HL-60/S4 (cell line): ENCODE measurements around the gene PTPRU.

Source experiments
- in situ Hi-C: fragments of 300-500 bp; cut with MboI; formaldehyde crosslinking; loops from 2 replicates; pipeline ENCODE4 v1.14.3; 2022; ENCODE audit warnings: low sequenced_read_pairs

PTPRU gene

DNA sequence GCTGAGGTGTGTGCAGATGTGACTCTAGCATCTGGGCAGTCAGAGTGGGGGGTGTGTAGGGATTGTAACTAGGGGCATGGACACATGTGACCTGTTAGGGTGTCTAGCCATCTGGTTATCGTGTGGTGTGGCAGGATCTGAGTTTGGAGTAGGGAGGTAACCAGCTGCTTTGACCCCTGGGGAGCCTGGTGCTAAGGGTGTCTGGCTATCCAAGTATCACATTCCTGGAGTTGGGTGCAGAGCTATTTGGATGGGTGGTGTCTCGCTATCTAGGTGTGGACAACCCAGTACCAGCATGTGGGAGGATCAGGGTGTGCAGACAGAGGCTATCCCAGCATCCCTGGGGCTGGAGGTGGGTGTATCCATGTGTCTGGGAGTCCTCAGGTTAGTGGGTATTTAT, 4.7 kb downstream of the PTPRU start:
- in situ Hi-C loops, result loop anchor here (25.0 kb wide), 1 partner anchor 1471 kb away; the partner anchor contains the start of gene MATN1

DNA sequence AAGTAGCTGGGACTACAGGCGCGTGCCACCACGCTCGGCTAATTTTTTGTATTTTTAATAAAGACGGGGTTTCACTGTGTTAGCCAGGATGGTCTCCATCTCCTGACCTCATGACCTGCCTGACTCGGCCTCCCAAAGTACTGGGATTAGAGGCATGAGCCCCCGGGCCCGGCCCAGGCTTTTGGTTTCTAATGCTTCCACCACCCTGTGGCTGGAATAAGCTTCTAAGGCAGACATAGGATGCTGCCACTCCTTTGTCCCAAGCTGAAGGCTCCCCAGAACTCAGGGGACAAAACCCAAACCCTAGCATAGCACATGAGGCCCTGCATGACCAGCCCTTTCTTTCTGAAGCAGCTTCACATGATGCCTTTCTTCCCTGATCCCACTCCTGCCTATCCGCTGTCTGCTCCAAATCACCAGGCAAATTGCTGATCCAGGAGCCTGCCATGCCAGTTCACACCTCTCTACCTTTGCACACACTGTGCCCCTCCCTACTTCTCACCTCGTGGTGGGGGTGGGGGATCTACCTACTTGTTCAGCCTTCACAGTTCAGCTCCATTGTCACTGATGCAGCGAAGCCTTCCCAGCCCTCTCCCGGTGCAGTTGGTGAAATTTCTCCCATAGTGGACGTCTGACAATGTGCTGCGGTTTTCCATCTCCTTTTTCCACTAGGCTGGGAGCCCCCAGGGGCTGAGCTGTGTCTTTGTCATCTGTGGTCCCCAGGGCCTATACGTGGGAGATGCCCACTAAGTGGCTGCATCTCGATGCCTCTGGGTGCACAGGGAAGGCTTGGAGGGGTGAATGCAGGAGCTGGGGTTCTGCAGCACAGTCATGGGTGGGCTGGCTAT, 6.9 kb downstream of the PTPRU start:
- in situ Hi-C loops, result loop anchor here (25.0 kb wide), 1 partner anchor 1469 kb away; the partner anchor contains the start of gene MATN1

DNA sequence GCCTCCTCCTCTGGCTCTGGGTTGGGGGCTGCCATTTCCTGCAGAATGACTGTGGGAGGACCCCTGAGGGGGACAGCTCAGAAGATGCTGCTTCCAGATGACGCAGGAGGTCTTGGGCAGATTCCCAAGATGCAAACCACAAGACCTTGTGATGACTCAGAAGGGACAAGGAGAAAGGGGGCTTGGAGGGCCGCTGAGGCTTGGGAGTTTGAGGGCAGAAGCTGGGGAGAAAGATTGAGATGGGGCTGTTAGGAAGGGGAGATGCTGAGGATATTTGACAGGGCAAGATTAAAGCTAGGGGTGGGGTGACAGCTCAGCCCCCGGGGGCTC, 7.5 kb downstream of the PTPRU start:
- in situ Hi-C loops, result loop anchor here (25.0 kb wide), 1 partner anchor 1468 kb away; the partner anchor contains the start of gene MATN1

DNA sequence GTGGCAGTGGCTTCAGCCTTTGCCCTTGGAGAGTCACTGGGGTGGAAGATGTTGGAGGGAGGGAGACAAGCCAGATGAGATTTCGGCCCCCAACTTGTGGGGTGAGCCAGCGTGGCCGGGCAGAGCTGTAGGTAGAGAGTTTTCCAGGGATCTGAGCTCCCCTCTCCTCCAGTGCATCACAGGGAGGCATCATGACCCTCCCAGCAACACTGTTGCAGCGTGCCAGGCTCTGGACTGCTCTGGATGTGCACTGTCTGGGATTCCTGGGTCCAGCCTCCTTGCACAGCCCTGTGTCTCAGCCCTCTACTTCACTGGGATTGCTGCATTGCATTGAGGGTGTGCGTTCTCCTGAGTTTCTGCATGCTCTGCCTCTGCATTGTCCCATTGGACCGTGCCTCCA, 8.9 kb downstream of the PTPRU start:
- in situ Hi-C loops, result loop anchor here (25.0 kb wide), 1 partner anchor 1467 kb away; the partner anchor contains the start of gene MATN1

DNA sequence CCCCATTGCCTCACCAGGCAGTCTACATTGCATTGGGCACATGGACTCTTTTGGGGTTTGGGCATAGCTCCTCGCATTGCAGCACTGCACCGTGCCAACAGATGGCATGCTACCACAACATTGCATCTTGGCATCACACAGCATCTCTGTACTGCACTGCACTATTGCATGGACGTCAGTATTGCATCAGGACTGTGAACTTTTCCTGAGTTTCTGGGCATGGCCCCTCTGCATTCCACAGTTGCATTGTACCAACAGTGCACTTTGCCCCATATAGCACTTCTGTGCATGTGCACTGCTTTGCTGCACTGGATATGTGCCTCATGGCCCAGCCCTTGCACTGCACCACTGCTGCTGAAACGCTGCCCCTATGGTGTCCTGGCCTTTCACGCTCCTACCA, 9.6 kb downstream of the PTPRU start:
- in situ Hi-C loops, result loop anchor here (25.0 kb wide), 1 partner anchor 1466 kb away; the partner anchor contains the start of gene MATN1

DNA sequence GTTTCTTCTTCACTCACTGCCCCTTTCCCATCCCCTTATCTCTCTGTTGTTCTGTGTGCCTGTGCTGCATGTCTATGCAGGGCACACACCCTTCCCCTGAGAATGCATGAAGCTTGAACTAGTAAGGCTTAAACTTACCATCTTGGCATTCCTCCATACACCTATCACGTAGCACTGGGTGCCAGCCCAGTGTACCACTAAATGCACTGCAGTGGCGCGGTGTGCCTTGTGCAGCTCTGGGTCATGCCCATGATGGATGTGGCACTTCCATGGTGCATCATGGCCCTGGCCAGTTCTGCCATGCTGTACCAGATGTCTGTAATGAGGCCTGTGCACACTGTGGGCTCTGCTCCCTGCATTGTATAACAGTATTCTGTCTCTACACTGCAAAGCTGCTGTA, 10.7 kb downstream of the PTPRU start:
- in situ Hi-C loops, result loop anchor here (25.0 kb wide), 1 partner anchor 1465 kb away; the partner anchor contains the start of gene MATN1

DNA sequence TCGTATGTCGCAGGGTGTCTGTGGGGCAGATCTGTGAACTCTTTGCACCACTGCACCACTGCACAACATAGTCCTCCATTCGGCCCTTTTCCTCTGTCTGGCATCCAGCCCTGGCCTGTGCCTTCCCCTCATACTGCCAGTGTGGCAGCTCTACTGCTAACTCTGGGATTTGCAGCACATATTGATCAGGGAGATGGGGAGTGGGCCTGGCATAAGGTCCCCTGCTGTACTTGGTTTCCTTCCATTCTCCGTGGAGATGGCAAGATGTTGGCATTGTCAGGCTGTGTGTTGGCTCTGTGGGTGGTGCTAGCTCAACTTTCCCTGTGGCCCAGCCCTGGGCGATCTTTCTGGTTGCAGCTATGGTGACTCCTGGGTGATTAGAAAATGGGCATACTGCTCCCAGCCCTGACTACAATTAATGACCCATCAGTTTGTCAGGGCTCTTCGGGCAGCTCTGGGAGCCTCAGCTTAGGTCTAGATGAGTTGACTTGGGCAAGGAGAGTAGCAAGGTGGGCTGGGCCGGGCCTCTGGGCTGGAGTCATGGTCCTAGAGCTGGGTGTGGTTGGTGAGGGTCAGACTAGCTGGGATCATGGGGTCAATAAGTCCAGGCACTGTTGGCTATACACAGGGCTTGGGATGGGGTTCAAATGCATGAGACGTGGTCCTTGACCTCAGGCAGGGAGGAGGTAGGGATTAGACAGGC, 11.4 kb downstream of the PTPRU start:
- in situ Hi-C loops, result loop anchor here (25.0 kb wide), 1 partner anchor 1465 kb away; the partner anchor contains the start of gene MATN1

DNA sequence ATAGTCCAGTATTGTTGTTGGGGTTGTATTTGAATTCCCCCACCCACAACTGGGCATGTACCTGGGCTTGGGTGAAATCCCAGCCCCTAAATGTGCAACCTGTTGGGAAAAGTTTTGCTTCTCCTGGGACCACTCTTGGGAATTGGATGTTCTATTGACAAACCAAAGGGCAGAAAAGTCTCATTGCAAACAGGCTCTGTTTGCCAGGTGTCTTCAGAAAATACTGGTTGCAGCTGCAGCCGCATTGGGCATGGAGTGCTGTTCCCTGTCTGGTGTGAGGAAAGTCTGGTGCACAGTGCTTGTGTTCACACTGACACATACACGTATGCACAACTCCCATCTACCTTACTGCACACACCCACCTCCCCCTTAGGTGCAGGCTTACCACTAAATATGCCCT, 12.1 kb downstream of the PTPRU start:
- in situ Hi-C loops, result loop anchor here (25.0 kb wide), 1 partner anchor 1464 kb away; the partner anchor contains the start of gene MATN1

DNA sequence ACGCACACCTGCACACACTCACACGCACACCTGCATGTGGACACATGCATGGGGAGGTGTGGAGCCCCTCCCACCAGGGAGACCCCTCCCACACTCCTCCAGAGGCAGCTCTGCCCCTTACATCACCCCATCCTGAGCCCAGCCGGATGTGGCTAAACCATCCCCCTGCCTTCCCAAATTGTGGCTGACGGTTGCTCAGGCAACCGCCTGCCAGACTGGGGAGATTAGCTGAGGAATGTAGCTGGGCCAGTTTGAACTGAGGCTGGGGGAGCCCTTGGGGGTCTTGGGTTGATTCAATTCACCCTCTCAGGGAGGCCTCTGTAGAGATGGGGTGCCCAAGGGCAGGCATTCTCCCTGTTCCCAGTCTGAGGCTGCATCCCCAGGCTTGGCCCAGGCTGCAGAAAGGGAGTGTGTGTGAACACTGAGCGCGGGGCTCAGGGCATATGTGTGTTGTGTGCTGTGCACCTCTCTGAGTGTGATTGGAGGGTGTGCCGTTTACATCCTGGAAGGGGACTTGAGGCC, 12.9 kb downstream of the PTPRU start:
- in situ Hi-C loops, result loop anchor here (25.0 kb wide), 1 partner anchor 1463 kb away; the partner anchor contains the start of gene MATN1

DNA sequence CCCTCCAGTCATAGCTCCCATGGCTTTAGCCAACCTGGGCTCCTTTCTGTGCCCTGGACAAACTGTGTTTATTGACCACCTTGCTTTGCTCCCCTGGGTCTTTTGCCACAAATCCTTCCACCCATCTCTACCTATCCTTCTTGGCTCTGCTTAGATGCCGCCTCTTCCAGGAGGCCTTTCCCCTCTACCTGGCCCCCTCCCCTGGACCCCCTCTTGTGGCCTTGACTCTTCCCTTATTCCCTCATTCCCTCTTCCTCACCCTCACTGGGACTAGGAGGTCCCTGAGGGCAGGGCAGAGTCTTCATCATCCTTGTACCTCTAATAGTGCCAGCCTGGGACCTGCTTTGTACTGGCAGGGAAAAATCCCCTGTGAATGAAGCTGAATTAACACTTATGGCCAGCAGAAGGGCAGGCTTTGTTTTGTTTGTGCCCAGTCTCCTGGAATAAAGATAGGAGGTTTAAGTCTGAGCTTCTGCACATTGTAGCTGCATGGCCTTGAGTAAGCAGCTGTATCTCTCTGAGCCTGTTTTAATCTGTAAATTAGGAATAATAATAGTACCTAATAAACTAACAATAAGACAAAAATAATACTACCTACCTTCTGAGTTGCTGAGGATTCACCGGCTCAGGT, 13.7 kb downstream of the PTPRU start:
- in situ Hi-C loops, result loop anchor here (25.0 kb wide), 1 partner anchor 1462 kb away; the partner anchor contains the start of gene MATN1

DNA sequence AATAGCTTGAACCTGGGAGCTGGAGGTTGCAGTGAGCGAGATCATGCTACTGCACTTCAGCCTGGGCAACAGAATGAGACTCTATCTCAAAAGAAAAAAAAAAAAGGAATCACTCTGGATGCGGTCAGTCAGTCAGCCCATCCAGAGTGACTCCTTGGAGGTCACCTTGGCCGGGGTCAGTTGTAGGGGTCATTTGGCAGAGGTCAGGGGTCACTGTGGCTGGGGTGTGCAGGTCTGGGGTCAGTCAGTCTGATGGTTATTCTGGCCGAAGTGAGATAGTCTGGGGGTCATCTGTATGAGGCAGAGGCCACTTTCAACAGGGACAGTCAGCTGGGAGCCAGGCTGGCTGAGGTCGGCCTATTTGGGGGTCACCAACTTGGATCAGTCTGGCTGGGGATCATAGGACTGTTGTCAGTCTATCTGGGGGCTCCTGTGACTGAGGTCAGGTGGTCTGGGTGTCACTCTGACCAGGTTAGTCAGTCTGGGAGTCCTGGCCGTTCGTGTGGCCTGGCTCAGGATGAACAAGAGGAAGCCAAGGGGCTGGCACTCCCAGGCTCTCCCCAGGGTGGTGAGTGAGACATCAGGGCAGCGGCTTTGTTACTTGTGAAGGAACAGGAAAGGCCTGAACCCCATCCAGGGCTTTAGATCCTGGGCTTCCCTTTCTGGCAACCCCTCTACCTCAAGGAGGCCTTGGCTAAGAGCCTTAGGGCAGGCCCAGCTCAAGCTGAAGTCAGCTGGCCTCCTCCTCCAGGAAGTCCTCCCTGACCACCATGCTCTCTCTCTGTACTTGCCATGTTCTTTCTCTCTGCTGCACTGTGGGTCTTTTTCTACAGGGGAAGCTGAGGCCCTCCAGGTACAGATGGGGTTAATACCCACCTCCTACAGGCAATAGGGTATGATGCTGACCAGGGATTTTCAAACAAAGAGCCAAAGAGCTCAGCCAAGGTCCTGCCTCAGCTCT, 15.1 kb downstream of the PTPRU start:
- in situ Hi-C loops, result no loop called here

DNA sequence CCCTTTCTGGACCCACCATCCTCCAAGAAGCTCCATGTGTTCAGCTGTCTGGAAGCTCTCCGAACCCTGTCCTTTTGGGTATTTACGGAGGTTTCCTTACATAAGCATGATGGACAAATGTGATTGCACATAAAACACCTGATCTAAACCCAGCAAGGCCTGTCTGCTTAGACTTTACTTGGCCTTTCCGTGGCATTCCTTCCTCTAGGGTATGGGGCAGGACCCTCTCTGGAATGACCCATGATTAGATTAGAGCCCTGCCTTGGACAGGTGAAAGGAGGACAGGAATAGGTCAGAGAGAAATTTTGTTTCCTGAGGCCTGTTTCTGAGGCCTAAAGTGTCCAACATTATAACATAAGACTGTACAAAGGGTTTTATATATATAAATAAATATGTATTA, 16.9 kb downstream of the PTPRU start:
- in situ Hi-C loops, result no loop called here

DNA sequence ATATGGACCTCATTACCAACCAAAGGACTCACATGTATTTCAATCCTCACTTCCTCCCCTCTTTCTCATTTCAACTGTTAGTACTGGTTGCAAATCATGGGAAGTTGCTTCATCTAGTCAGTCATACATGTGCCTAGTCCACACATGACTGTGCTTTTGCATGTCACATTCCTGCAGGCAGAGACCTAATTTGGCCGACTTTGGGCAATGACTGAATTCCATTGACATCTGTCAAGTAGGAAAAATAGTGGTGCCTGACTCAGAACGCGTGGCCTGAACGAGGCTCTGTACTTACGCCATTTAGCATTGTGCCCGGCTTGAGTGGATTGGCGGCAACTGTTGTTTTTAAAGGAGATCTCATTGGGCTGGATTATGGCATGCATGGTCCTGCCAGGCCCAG, 18.0 kb downstream of the PTPRU start:
- in situ Hi-C loops, result no loop called here

DNA sequence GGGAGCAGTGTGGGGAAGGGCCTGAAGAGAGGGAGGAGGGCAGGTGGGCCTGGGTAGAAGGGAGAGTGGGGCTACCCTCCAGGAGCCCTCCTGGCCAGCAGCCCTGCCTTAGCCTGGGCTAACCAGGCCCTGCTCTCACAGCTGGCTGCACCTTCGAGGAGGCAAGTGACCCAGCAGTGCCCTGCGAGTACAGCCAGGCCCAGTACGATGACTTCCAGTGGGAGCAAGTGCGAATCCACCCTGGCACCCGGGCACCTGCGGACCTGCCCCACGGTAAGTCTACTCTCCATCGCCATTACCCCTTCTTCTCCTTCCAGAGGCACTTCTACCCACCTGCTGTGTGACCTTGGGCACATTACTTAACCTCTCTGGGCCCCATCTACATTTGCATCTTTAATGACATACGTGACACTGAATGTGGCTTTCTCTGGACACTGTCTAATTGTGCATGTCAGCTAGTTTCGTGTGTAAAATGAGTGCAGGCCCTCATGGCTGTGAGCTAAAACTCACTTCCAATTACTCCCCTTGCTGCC, 18.9 kb downstream of the PTPRU start:
- in situ Hi-C loops, result no loop called here

DNA sequence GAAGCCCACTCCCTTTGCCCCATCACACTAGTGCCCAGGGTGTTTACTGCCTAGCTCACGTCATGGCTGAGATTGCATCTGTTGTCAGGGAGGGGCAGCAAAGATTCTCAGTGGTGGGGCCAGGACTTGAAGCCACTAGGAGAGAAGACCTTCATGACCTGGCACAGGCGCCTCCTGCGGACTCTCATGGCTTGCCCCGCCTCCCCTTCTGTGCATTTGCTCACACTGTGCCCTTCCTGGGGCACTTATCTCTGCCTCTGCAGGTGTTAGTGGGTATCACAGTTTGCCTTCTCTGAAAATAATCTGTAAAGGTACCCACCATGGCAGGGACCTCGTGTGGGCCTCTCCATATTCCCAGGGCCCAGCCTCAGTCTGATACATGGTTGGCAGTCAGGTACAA, 20.1 kb downstream of the PTPRU start:
- in situ Hi-C loops, result no loop called here

DNA sequence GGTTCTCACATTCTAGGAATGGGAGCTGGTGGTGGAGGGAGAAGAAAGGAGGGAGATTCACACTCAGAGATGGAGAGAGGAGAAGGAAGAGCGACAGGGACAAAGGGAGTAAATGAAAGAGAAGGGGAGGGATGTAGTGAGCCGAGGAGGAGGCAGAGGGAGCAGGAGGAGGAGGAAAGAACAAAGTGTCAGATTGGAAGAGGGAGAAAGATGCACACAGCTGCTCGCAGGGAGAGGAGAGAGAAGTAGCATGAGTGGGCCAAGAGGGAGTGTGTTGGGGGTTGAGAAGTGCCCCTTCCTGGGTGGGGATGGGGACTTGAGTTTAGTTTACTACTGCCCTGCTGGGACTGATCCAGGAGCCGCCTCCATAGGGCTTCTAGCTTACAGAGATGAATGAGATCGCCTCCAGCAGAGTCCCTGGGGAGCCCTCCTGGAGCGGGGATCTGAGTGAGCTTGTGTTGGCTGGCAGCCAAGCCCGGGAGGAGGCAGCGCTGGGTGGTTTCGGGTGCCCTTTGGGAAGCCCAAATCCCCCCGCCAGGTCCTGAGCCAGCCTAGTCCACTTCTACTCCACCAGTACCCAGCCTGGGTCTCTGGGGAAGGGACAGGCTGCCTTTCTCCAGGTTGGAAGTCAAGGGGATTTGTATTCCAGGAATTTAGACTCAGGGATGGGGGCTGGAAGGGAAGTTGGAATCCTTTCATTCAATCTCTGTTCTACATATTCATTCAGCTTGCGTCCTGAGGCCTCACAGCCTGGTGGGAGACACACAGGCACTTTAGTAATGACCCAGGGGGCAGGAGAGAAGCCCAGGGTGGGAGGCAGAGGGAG, 20.9 kb downstream of the PTPRU start:
- in situ Hi-C loops, result no loop called here

DNA sequence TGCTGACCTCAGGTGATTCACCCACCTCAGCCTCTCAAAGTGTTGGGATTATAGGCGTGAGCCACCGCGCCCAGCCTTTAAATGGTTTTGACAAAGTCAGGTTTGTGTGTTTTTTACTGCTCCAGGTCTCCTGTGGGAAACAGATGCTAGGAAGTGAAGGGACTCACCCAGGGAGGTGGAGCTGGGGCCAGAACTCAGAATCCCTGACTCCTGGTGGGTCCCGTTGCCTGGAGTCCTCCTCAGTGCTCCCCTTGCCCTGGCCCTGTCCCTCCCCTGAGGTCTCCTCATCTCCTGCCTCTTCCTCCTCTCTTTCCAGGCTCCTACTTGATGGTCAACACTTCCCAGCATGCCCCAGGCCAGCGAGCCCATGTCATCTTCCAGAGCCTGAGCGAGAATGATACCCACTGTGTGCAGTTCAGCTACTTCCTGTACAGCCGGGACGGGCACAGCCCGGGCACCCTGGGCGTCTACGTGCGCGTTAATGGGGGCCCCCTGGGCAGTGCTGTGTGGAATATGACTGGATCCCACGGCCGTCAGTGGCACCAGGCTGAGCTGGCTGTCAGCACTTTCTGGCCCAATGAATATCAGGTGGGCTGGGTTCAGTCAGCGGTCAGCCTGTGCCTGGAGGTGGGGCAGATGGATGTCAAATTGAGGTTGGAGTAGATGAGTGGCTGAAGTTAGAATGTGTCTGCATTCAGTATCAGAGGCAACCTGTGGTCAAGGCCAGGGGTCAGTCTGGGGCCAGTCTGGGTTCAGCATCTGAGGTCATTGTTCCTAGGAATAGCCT, 22.1 kb downstream of the PTPRU start:
- in situ Hi-C loops, result no loop called here
